GM23338 (cell line): ENCODE results near the gene GLG1. TPM values are rescaled to one million over a fixed set of nuclear protein-coding genes. Genes with fewer than 3 reads are reported as not detected.

Source experiments
- ATAC-seq: fragments of 200-7000 bp; cut with Tn5 transposase; 3 replicates; pipeline ENCODE4 v1.9.1; 2020
- DNase-seq: peaks from one replicate; pipeline ENCODE4 v3.0.0-alpha.2; 2015; ENCODE audit warnings: low spot score
- H2AFZ ChIP-seq: fragments of 200-600 bp; sonication (generic); 2 replicates; pipeline ENCODE4 v1.8.0; 2016; ENCODE audit warnings: antibody characterized with exemption, mild to moderate bottlenecking, moderate library complexity
- H3F3A ChIP-seq: fragments of 200-600 bp; sonication (generic); replicated peaks from 2 replicates; pipeline ENCODE4 v1.8.0; 2017; ENCODE audit warnings: antibody characterized with exemption, mixed run types, low read depth
- H3K27ac ChIP-seq: fragments of 200-600 bp; sonication (generic); 2 replicates; pipeline ENCODE4 v1.6.1; 2016; ENCODE audit warnings: low read depth
- H3K27me3 ChIP-seq: fragments of 200-600 bp; sonication (generic); 2 replicates; pipeline ENCODE4 v1.8.0; 2016; ENCODE audit warnings: mild to moderate bottlenecking, mixed run types, moderate library complexity; ENCODE audit not compliant: insufficient read depth
- H3K36me3 ChIP-seq: fragments of 200-600 bp; sonication (generic); 2 replicates; pipeline ENCODE4 v1.8.0; 2016; ENCODE audit warnings: mild to moderate bottlenecking; ENCODE audit not compliant: insufficient read depth
- H3K4me1 ChIP-seq: fragments of 200-600 bp; sonication (generic); 2 replicates; pipeline ENCODE4 v1.8.0; 2016; ENCODE audit warnings: mild to moderate bottlenecking, moderate library complexity; ENCODE audit not compliant: insufficient read depth
- H3K4me2 ChIP-seq: fragments of 200-600 bp; sonication (generic); 2 replicates; pipeline ENCODE4 v1.7.1; 2017; ENCODE audit warnings: mixed run types
- H3K4me3 ChIP-seq: fragments of 200-600 bp; sonication (generic); 2 replicates; pipeline ENCODE4 v1.6.1; 2016; ENCODE audit warnings: mixed run types
- H3K79me2 ChIP-seq: fragments of 200-600 bp; sonication (generic); replicated peaks from 2 replicates; pipeline ENCODE4 v1.8.0; 2017; ENCODE audit warnings: mild to moderate bottlenecking; ENCODE audit not compliant: insufficient read depth
- H3K9me2 ChIP-seq: fragments of 200-600 bp; sonication (generic); 2 replicates; pipeline ENCODE4 v1.8.0; 2017; ENCODE audit not compliant: insufficient read depth
- H4K20me1 ChIP-seq: fragments of 200-600 bp; sonication (generic); replicated peaks from 2 replicates; pipeline ENCODE4 v1.8.0; 2017; ENCODE audit warnings: mild to moderate bottlenecking; ENCODE audit not compliant: insufficient read depth
- H3K27ac Mint-ChIP-seq: 2 replicates; pipeline ENCODE4 v1.8.0; 2020; ENCODE audit warnings: inconsistent platforms, mild to moderate bottlenecking, moderate library complexity, mixed read lengths
- H3K27me3 Mint-ChIP-seq: 3 replicates; pipeline ENCODE4 v1.8.0; 2022; ENCODE audit warnings: low read depth, mild to moderate bottlenecking, moderate library complexity, mixed read lengths, inconsistent platforms; ENCODE audit not compliant: insufficient read depth, poor library complexity
- H3K36me3 Mint-ChIP-seq: 3 replicates; pipeline ENCODE4 v1.8.0; 2021; ENCODE audit warnings: low read depth, mild to moderate bottlenecking, inconsistent platforms, moderate library complexity, mixed read lengths
- H3K4me1 Mint-ChIP-seq: 3 replicates; pipeline ENCODE4 v1.8.0; 2020; ENCODE audit warnings: mild to moderate bottlenecking, inconsistent platforms, mixed read lengths
- H3K4me3 Mint-ChIP-seq: 3 replicates; pipeline ENCODE4 v1.8.0; 2021; ENCODE audit warnings: moderate library complexity, mild to moderate bottlenecking, inconsistent platforms, mixed read lengths
- H3K9me3 Mint-ChIP-seq: 3 replicates; pipeline ENCODE4 v1.8.0; 2020; ENCODE audit warnings: moderate library complexity, mild to moderate bottlenecking, inconsistent platforms, mixed read lengths
- CREB1 ChIP-seq: fragments of 250-450 bp; sonication (Bioruptor Pico); IDR thresholded peaks from 2 replicates; pipeline ENCODE4 v1.5.0; 2020; ENCODE audit warnings: low read depth, mild to moderate bottlenecking, moderate library complexity
- EZH2 ChIP-seq: fragments of 200-600 bp; sonication (generic); IDR thresholded peaks from one replicate; pipeline ENCODE4 v1.8.0; 2017; ENCODE audit warnings: antibody characterized with exemption, mild to moderate bottlenecking, low read depth; ENCODE audit not compliant: unreplicated experiment
- EZH2phosphoT487 ChIP-seq: fragments of 200-600 bp; sonication (generic); IDR thresholded peaks from one replicate; pipeline ENCODE4 v1.8.1; 2018; ENCODE audit warnings: antibody characterized with exemption; ENCODE audit not compliant: unreplicated experiment
- JUNB ChIP-seq: IDR thresholded peaks from one replicate; pipeline ENCODE4 v1.6.1; 2016; ENCODE audit warnings: antibody characterized with exemption; ENCODE audit not compliant: unreplicated experiment
- NANOG ChIP-seq: IDR thresholded peaks from 2 replicates; pipeline ENCODE4 v1.6.1; 2016; ENCODE audit warnings: antibody characterized with exemption, borderline replicate concordance
- POLR2AphosphoS5 ChIP-seq: IDR thresholded peaks from 2 replicates; pipeline ENCODE4 v1.6.1; 2016; ENCODE audit warnings: antibody characterized with exemption, low read depth
- STAT1 ChIP-seq: IDR thresholded peaks from one replicate; pipeline ENCODE4 v1.6.1; 2016; ENCODE audit warnings: antibody characterized with exemption; ENCODE audit not compliant: unreplicated experiment
- ZNF114 ChIP-seq: fragments of 250-450 bp; sonication (Bioruptor Pico); IDR thresholded peaks from 2 replicates; pipeline ENCODE4 v1.5.0; 2020; ENCODE audit warnings: mild to moderate bottlenecking, moderate library complexity
- ZNF331 ChIP-seq: fragments of 250-450 bp; sonication (Bioruptor Pico); IDR thresholded peaks from 2 replicates; pipeline ENCODE4 v1.5.0; 2020; ENCODE audit warnings: low read depth, mild to moderate bottlenecking, moderate library complexity
- ZNF462 ChIP-seq: fragments of 250-450 bp; sonication (Bioruptor Pico); IDR thresholded peaks from 2 replicates; pipeline ENCODE4 v1.5.0; 2020; ENCODE audit warnings: mild to moderate bottlenecking, moderate library complexity
- polyA plus RNA-seq: library from polyadenylated mRNA; unstranded; fragments of >200 nt; fragmentation: Nextera tagmentation; extraction: Ambion mirVana; gene quantifications from 2 replicates; pipeline ENCODE4 v1.2.1, GENCODE V29; 2016
- total RNA-seq: library from RNA; depleted of rRNA; stranded (reverse); fragments of >200 nt; shearing (Covaris generic); gene quantifications from 2 replicates; pipeline ENCODE4 v1.2.3, GENCODE V29; 2014
- TF ChIP-seq, protein P1 (sequence below): IDR thresholded peaks from one replicate; pipeline ENCODE4 v1.6.1; 2018; ENCODE audit warnings: antibody characterized with exemption; ENCODE audit not compliant: unreplicated experiment
- TF ChIP-seq, protein P2 (sequence below): IDR thresholded peaks from 2 replicates; pipeline ENCODE4 v1.6.1; 2016; ENCODE audit warnings: antibody characterized with exemption
- TF ChIP-seq, protein P3 (sequence below), 2 experiments: fragments of 200-600 bp in 1 of 2; sonication (generic) in 1 of 2; conservative IDR thresholded peaks; 2 replicates each; pipeline versions ENCODE4 v1.5.1 to v1.6.1; 2016 to 2017; ENCODE audit warnings: antibody characterized with exemption in 2 of 2, low read depth in 2 of 2, mild to moderate bottlenecking in 2 of 2, moderate library complexity in 1 of 2

Gene GLG1
- total and polyA plus RNA-seq, 2 experiments from 2014 or later, result 61.2 to 211 TPM

DNA sequence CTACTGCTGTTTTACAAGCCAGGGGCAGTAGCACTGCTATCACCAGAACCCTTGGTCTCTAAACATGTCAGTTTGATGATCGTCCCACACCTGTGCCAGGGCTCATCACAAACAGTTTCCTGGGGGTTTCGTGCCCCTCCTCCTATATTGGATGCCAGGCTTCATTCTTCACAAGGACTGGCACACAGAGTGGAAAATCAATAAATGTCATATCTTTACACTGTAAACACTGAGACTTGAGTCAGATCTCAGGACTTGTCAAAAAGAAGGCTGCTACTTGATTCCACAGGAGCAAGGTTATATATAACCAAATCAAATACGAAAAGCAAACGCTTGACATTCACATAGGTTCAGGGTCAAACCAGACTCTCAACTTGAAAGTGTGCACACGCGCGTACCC lies 146.4 kb downstream of the GLG1 start:
- Histone ChIP-seq H3K27me3 (no peaks in the 10 kb centered on the region), H3F3A (0 out of 2 replicates have a peak, but pooled peaks cover 3% of the 10 kb centered on the region), H3K27ac (no peak overlapping the region), H3K36me3 (peaks cover 42% of the 10 kb centered on the region), H3K79me2 (no peaks in the 10 kb centered on the region), H3K4me3 (no peak overlapping the region), H3K4me2 (no peak overlapping the region), H3K9me2 (no peaks in the 10 kb centered on the region), H3K4me1 (no peaks in the 10 kb centered on the region), H2AFZ (no peak overlapping the region), H4K20me1 (no peaks in the 10 kb centered on the region; the same call in 1 of the 2 replicates)
- no peaks in the 10 kb centered on the region for H3K9me3 Mint-ChIP-seq
- H3K27me3 Mint-ChIP-seq, result peaks cover 2% of the 10 kb centered on the region
- H3K27ac Mint-ChIP-seq, result no peak overlapping the region
- DNase-seq, result no peak
- TF ChIP-seq POLR2AphosphoS5, result no peak
- no peak for TF ChIP-seq EZH2phosphoT487
- no peak for TF ChIP-seq EZH2
- TF ChIP-seq ZNF462 (CRISPR knock-in tag), result no peak
- TF ChIP-seq JUNB, result no peak
- TF ChIP-seq NANOG, result no peak
- no peak for TF ChIP-seq CREB1 (CRISPR knock-in tag)
- TF ChIP-seq, protein P1, sequence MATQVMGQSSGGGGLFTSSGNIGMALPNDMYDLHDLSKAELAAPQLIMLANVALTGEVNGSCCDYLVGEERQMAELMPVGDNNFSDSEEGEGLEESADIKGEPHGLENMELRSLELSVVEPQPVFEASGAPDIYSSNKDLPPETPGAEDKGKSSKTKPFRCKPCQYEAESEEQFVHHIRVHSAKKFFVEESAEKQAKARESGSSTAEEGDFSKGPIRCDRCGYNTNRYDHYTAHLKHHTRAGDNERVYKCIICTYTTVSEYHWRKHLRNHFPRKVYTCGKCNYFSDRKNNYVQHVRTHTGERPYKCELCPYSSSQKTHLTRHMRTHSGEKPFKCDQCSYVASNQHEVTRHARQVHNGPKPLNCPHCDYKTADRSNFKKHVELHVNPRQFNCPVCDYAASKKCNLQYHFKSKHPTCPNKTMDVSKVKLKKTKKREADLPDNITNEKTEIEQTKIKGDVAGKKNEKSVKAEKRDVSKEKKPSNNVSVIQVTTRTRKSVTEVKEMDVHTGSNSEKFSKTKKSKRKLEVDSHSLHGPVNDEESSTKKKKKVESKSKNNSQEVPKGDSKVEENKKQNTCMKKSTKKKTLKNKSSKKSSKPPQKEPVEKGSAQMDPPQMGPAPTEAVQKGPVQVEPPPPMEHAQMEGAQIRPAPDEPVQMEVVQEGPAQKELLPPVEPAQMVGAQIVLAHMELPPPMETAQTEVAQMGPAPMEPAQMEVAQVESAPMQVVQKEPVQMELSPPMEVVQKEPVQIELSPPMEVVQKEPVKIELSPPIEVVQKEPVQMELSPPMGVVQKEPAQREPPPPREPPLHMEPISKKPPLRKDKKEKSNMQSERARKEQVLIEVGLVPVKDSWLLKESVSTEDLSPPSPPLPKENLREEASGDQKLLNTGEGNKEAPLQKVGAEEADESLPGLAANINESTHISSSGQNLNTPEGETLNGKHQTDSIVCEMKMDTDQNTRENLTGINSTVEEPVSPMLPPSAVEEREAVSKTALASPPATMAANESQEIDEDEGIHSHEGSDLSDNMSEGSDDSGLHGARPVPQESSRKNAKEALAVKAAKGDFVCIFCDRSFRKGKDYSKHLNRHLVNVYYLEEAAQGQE, result no peak
- TF ChIP-seq, protein P2, sequence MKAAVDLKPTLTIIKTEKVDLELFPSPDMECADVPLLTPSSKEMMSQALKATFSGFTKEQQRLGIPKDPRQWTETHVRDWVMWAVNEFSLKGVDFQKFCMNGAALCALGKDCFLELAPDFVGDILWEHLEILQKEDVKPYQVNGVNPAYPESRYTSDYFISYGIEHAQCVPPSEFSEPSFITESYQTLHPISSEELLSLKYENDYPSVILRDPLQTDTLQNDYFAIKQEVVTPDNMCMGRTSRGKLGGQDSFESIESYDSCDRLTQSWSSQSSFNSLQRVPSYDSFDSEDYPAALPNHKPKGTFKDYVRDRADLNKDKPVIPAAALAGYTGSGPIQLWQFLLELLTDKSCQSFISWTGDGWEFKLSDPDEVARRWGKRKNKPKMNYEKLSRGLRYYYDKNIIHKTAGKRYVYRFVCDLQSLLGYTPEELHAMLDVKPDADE, result no peak
- TF ChIP-seq ZNF114 (CRISPR knock-in tag), result no peak
- TF ChIP-seq, protein P3, sequence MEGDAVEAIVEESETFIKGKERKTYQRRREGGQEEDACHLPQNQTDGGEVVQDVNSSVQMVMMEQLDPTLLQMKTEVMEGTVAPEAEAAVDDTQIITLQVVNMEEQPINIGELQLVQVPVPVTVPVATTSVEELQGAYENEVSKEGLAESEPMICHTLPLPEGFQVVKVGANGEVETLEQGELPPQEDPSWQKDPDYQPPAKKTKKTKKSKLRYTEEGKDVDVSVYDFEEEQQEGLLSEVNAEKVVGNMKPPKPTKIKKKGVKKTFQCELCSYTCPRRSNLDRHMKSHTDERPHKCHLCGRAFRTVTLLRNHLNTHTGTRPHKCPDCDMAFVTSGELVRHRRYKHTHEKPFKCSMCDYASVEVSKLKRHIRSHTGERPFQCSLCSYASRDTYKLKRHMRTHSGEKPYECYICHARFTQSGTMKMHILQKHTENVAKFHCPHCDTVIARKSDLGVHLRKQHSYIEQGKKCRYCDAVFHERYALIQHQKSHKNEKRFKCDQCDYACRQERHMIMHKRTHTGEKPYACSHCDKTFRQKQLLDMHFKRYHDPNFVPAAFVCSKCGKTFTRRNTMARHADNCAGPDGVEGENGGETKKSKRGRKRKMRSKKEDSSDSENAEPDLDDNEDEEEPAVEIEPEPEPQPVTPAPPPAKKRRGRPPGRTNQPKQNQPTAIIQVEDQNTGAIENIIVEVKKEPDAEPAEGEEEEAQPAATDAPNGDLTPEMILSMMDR (conservative IDR thresholded peaks at IDR 0.05; ENCODE audit: low read depth in 2 of 2), result no peak
- TF ChIP-seq STAT1, result no peak
- TF ChIP-seq ZNF331 (CRISPR knock-in tag), result no peak
- H3K36me3 Mint-ChIP-seq, result peaks cover 81% of the 10 kb centered on the region
- H3K4me3 Mint-ChIP-seq, result no peak overlapping the region
- H3K4me1 Mint-ChIP-seq, result no peaks in the 10 kb centered on the region
- no peak for ATAC-seq
